ENCODE data around the gene DGCR2.

DNA sequence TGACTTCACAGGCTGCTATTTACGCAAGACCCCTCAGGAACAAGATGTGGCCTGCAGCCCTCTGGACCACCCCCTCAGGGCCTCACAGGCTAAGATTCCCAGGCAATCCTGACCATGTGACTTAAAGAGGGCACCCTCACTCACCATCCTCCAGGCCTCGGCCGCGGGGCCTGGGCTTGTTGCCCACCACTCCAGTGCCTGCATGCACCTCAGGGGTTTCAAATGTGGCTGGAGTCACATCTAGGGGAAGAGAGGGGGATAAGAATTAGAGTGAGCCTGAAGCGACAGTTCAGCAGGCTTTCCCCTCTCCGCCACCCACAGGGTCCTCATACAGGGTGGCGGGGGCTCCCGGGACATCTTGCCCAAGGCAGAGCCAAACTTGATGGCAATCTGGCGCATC lies 20.2 kb upstream of the DGCR2 start:
- TF ChIP-seq POLR2A (IDR thresholded peaks at IDR 0.05) (no peak), POLR2AphosphoS5 (IDR thresholded peaks at IDR 0.05) (no peak)
- TF ChIP-seq, protein P1, sequence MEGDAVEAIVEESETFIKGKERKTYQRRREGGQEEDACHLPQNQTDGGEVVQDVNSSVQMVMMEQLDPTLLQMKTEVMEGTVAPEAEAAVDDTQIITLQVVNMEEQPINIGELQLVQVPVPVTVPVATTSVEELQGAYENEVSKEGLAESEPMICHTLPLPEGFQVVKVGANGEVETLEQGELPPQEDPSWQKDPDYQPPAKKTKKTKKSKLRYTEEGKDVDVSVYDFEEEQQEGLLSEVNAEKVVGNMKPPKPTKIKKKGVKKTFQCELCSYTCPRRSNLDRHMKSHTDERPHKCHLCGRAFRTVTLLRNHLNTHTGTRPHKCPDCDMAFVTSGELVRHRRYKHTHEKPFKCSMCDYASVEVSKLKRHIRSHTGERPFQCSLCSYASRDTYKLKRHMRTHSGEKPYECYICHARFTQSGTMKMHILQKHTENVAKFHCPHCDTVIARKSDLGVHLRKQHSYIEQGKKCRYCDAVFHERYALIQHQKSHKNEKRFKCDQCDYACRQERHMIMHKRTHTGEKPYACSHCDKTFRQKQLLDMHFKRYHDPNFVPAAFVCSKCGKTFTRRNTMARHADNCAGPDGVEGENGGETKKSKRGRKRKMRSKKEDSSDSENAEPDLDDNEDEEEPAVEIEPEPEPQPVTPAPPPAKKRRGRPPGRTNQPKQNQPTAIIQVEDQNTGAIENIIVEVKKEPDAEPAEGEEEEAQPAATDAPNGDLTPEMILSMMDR (IDR thresholded peaks at IDR 0.05): no peak
